ENCODE data around the gene UBQLN3.

The UBQLN3 gene

GRCh38 chr11:5488798-5489399, 20.9 kb downstream of the UBQLN3 start:
- DNase-seq (ENCODE audit: low read depth) = no peak
- no peak for TF ChIP-seq CTCF (conservative IDR thresholded peaks at IDR 0.05; ENCODE audit: low read length)
- no peak overlapping the region for H3K4me3 ChIP-seq (ENCODE audit: low read length)

- no peak within 1 kb of the TSS for H3K4me3 ChIP-seq (ENCODE audit: low read length)
- no peak for TF ChIP-seq CTCF (conservative IDR thresholded peaks at IDR 0.05; ENCODE audit: low read length)
- DNase-seq (ENCODE audit: low read depth) = no peak
Observed at GRCh38 chr11:5488385-5488784, 21.4 kb downstream of the UBQLN3 start, which contains the start of gene OR52D1. TSS of gene OR52D1 (plus strand) at chr11:5488685. CDS start at chr11:5488707, 22 bp downstream.

GRCh38 chr11:5486421-5486820, 23.3 kb downstream of the UBQLN3 start:
- DNase-seq (ENCODE audit: low read depth) = no peak
- H3K4me3 ChIP-seq (ENCODE audit: low read length) = no peak overlapping the region

GRCh38 chr11:5486003-5486402, 23.8 kb downstream of the UBQLN3 start:
- TF ChIP-seq CTCF (conservative IDR thresholded peaks at IDR 0.05; ENCODE audit: low read length) = no peak
- no peak for DNase-seq (ENCODE audit: low read depth)
- no peak overlapping the region for H3K4me3 ChIP-seq (ENCODE audit: low read length)

More at GRCh38 chr11:5486421-5486820, 23.3 kb downstream of the UBQLN3 start:
- no peak for TF ChIP-seq CTCF (conservative IDR thresholded peaks at IDR 0.05; ENCODE audit: low read length)

DNA sequence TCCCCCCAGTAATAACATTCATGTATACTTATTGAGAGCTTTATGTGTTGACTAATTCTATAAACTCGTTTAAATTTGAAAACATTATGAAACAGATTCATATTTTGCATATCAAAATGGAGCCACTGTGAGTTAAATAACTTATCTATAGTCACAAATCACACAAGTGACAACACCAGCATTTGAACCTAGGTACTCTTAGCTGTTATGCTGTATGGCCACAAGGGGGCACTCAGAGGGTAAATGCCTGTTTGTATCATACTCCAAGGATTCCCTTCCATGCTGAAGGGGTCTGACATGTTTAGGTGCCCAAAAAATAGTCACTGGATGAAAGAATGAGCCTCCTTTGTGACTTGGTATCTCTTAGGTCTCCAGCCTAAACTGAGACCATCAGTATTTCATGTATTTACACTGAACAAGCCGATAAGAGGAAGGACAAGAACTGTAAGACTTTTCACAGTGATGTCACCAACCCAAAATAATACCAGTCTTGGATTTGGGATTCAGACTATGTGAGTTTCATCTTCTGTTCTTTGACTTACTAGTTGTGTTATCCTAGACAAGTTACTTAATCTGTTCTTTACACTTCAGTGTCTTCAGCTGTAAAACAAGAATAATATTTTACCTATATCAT, 33.5 kb downstream of the UBQLN3 start:
- peak; percentile 57 for DNase-seq (ENCODE audit: low read depth)
- no peak overlapping the region for H3K4me3 ChIP-seq (ENCODE audit: low read length)
- TF ChIP-seq CTCF (conservative IDR thresholded peaks at IDR 0.05; ENCODE audit: low read length) = peak; percentile 97

DNA sequence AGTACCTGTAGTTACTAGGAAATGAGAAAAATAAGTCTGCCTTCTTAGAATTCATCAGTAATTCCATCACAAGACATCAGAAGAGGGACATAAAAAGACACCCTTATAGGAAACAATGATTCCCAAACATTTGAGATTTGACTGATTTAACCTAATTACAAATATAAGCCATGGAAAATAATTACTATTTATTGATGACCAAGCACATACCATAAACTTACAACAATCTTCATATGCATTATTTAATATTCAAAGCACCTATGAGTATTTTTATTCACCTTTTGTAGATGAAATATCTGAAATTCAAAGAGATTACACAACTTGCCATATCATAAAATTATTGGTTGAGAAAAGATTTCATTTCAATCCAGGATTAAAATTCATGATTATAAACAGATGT, 35.8 kb downstream of the UBQLN3 start:
- no peak overlapping the region for H3K4me3 ChIP-seq (ENCODE audit: low read length)
- no peak for TF ChIP-seq CTCF (conservative IDR thresholded peaks at IDR 0.05; ENCODE audit: low read length)
- DNase-seq (ENCODE audit: low read depth) = no peak

- DNase-seq (ENCODE audit: low read depth) = no peak
- H3K4me3 ChIP-seq (ENCODE audit: low read length) = no peak overlapping the region
- no peak for TF ChIP-seq CTCF (conservative IDR thresholded peaks at IDR 0.05; ENCODE audit: low read length)
Observed at GRCh38 chr11:5467527-5467926, 42.2 kb downstream of the UBQLN3 start.

All from AG10803 (cell line).